GM12878 (cell line): Measurements from ENCODE around the gene TNFAIP8L3. TPM values are rescaled to one million over a fixed set of nuclear protein-coding genes. Genes with fewer than 3 reads are reported as not detected.

Source experiments
- ATAC-seq: fragments of 200-7000 bp; cut with Tn5 transposase; 3 replicates; pipeline ENCODE4 v1.9.1; 2020; ENCODE audit warnings: mild to moderate bottlenecking, moderate library complexity
- BruUV-seq: library from RNA; stranded (reverse); fragments of 400-500 nt; replicated peaks from 2 replicates; lab custom pipeline; 2021; lab: Mats Ljungman, UMichigan
- CTCF ChIA-PET: fragments of 300-600 bp; sonication (Branson Sonifier 250); formaldehyde crosslinking; extraction: SDS; loops from one replicate; lab custom pipeline; 2021; ENCODE audit warnings: inconsistent platforms; lab: Yijun Ruan, JAX
- POLR2A ChIA-PET: fragments of 350-600 bp; formaldehyde crosslinking; extraction: SDS; loops from one replicate; lab custom pipeline; 2021; ENCODE audit warnings: inconsistent platforms; lab: Charles Lee
- RAD21 ChIA-PET: fragments of 300-600 bp; sonication (Branson Sonifier 250); formaldehyde crosslinking; loops from one replicate; lab custom pipeline; 2023; ENCODE audit warnings: antibody characterized with exemption; ENCODE audit not compliant: unreplicated experiment; lab: Charles Lee
- SMC1A ChIA-PET: fragments of 300-600 bp; sonication (Branson Sonifier 250); formaldehyde crosslinking; loops from one replicate; lab custom pipeline; 2023; ENCODE audit not compliant: unreplicated experiment, uncharacterized antibody; lab: Charles Lee
- DNase-seq: peaks from one replicate; pipeline ENCODE4 v3.0.0-alpha.2; 2011; ENCODE audit warnings: low read depth, low spot score
- FAIRE-seq: peaks from 3 replicates; lab custom pipeline; 2011; peaks lifted over from hg19 to GRCh38; lab: Jason Lieb, UNC
- H2AFZ ChIP-seq: 2 replicates; pipeline ENCODE4 v1.6.0; 2011; ENCODE audit warnings: low read depth, low read length, control low read depth; ENCODE audit not compliant: control insufficient read depth
- H3K27ac ChIP-seq: 2 replicates; pipeline ENCODE4 v1.5.1; 2011; ENCODE audit warnings: control low read depth; ENCODE audit not compliant: control insufficient read depth, insufficient read depth
- H3K27me3 ChIP-seq, 2 experiments: replicated peaks in 1 of 2; 2 replicates each; pipeline versions ENCODE4 v1.6.0 to v1.6.1; 2011; ENCODE audit warnings: low read length in 1 of 2; ENCODE audit not compliant: control insufficient read depth in 2 of 2, insufficient read depth in 2 of 2
- H3K36me3 ChIP-seq, 2 experiments: 2 replicates each; pipeline ENCODE4 v1.5.1; 2011; ENCODE audit warnings: low read length in 1 of 2; ENCODE audit not compliant: control insufficient read depth in 2 of 2, insufficient read depth in 2 of 2
- H3K4me1 ChIP-seq: 2 replicates; pipeline ENCODE4 v1.6.1; 2011; ENCODE audit warnings: mild to moderate bottlenecking, low read length, moderate library complexity, mixed read lengths; ENCODE audit not compliant: control insufficient read depth, insufficient read depth
- H3K4me2 ChIP-seq: 2 replicates; pipeline ENCODE4 v1.6.0; 2011; ENCODE audit warnings: control low read depth; ENCODE audit not compliant: control insufficient read depth, insufficient read depth
- H3K4me3 ChIP-seq: fragments of 200-600 bp; sonication (generic); 2 replicates; pipeline ENCODE4 v1.5.1; 2016
- H3K79me2 ChIP-seq: 2 replicates; pipeline ENCODE4 v1.6.0; 2011; ENCODE audit warnings: low read length; ENCODE audit not compliant: control insufficient read depth, insufficient read depth
- H3K9ac ChIP-seq: 2 replicates; pipeline ENCODE4 v1.8.0; 2011; ENCODE audit warnings: low read length, control low read depth, mixed read lengths; ENCODE audit not compliant: control insufficient read depth, insufficient read depth
- H3K9me3 ChIP-seq: replicated peaks from 3 replicates; pipeline ENCODE4 v1.5.1; 2011; ENCODE audit warnings: mild to moderate bottlenecking, low read length; ENCODE audit not compliant: control insufficient read depth, insufficient read depth
- H4K20me1 ChIP-seq: 2 replicates; pipeline ENCODE4 v1.6.0; 2011; ENCODE audit not compliant: control insufficient read depth, insufficient read depth
- MAX ChIP-seq: IDR thresholded peaks from 2 replicates; pipeline ENCODE4 v1.6.1; 2012; ENCODE audit warnings: low read depth, low read length, improper control_type of control experiment
- NBN ChIP-seq: fragments of 450-650 bp; IDR thresholded peaks from 2 replicates; pipeline ENCODE4 v1.6.1; 2016
- NFXL1 ChIP-seq: fragments of 450-650 bp; IDR thresholded peaks from 2 replicates; pipeline ENCODE4 v1.6.1; 2017; ENCODE audit warnings: antibody characterized with exemption, mild to moderate bottlenecking, borderline replicate concordance
- NFYA ChIP-seq: IDR thresholded peaks from 2 replicates; pipeline ENCODE4 v1.6.1; 2011; ENCODE audit warnings: low read depth, mild to moderate bottlenecking, low read length, improper control_type of control experiment, borderline replicate concordance
- PAX8 ChIP-seq: fragments of 450-650 bp; IDR thresholded peaks from 2 replicates; pipeline ENCODE4 v1.6.1; 2017; ENCODE audit warnings: mild to moderate bottlenecking, moderate library complexity
- RBBP5 ChIP-seq: fragments of 200-600 bp; sonication (generic); conservative IDR thresholded peaks from 2 replicates; pipeline ENCODE4 v1.6.1; 2016
- ZBTB33 ChIP-seq: fragments of 450-650 bp; IDR thresholded peaks from 2 replicates; pipeline ENCODE4 v1.6.1; 2017; ENCODE audit warnings: mild to moderate bottlenecking
- WGBS: methylation state at CpG from one replicate; pipeline ENCODE4 v1.1.6; 2016; ENCODE audit warnings: low lambda C conversion rate; ENCODE audit not compliant: insufficient replicate concordance, insufficient coverage; ENCODE audit errors: missing lambda C conversion rate; 5-methylcytosine and 5-hydroxymethylcytosine counted together
- in situ Hi-C: fragments of 300-500 bp; cut with MboI; formaldehyde crosslinking; loops from 9 replicates; pipeline ENCODE4 v1.14.3; 2018; ENCODE audit warnings: mixed read lengths
- intact Hi-C: fragments of 100-400 bp; cut with micrococcal nuclease; formaldehyde crosslinking; loops from one replicate; pipeline ENCODE4 v1.14.2; 2022; ENCODE audit not compliant: unreplicated experiment
- polyA plus RNA-seq, 11 experiments: library from polyadenylated mRNA; depleted of rRNA in 4 of 11; unstranded in 6 of 11; stranded (reverse) in 5 of 11; fragments of >200 nt; fragmentation: Nextera tagmentation in 4 of 11; fragmentation: Illumina TruSeq in 1 of 11; extraction: Ambion mirVana in 4 of 11; extraction: Trizol in 1 of 11; gene quantifications; 1 replicate in 1 of 11; 2 replicates in 10 of 11; pipeline versions ENCODE4 v1.2.1 to v1.2.3, GENCODE V29; 2011 to 2016; ENCODE audit warnings: inconsistent platforms in 2 of 11, missing spikeins in 2 of 11, low read depth in 1 of 11
- total RNA-seq, 4 experiments: library from RNA; depleted of rRNA in 3 of 4; stranded (reverse); fragments of >200 nt in 3 of 4; fragmentation: Illumina TruSeq in 1 of 4; extraction: Trizol in 1 of 4; gene quantifications; 2 replicates each; pipeline versions ENCODE4 v1.2.1 to v1.2.3, GENCODE V29; 2013 to 2021

The TNFAIP8L3 gene
- total and polyA plus RNA-seq, 10 of the 15 experiments (the other 5 are each of a cell fraction or from before 2014, with no cell fraction given), result 0.22 TPM; not detected in 9

GRCh38 chr15:51065781-51066180 lies 28.9 kb downstream of the TNFAIP8L3 start:
- intact Hi-C loops (no loop called here), in situ Hi-C loops (no loop called here)
- Histone ChIP-seq H3K4me1 (peaks cover 23% of the 10 kb centered on the region), H3K79me2 (no peaks in the 10 kb centered on the region), H3K36me3 (no peaks in the 10 kb centered on the region), H4K20me1 (no peaks in the 10 kb centered on the region), H3K9me3 (no peaks in the 10 kb centered on the region; the same call in 2 of the 3 replicates), H3K9ac (no peak overlapping the region), H3K4me3 (no peak overlapping the region), H3K27ac (no peak overlapping the region), H3K27me3 (no peaks in the 10 kb centered on the region), H2AFZ (no peak overlapping the region), H3K4me2 (no peak overlapping the region)
- TF ChIP-seq ZBTB33, result no peak
- TF ChIP-seq NFXL1, result no peak
- no peak for TF ChIP-seq NBN
- no peak for TF ChIP-seq MAX
- TF ChIP-seq NFYA, result no peak
- TF ChIP-seq PAX8, result no peak
- no peak for TF ChIP-seq RBBP5
- ChIA-PET CTCF (interaction anchor here (0.6 to 1.7 kb wide), 5 partner anchors 10 to 215 kb away, joined by 3 to 4 read pairs (median 3); no protein-coding TSS in a partner anchor), SMC1A (interaction anchor here (0.6 to 5.4 kb wide), 7 partner anchors 10 to 580 kb away, joined by 3 to 37 read pairs (median 13); no protein-coding TSS in a partner anchor), RAD21 (interaction anchor here (0.7 to 2.7 kb wide), 6 partner anchors 14 to 156 kb away, joined by 3 to 7 read pairs (median 4); no protein-coding TSS in a partner anchor), POLR2A (interaction anchor here (4.6 kb wide), 1 partner anchor 12 kb away, joined by 24 read pairs; no protein-coding TSS in a partner anchor)
- FAIRE-seq (no peak), ATAC-seq (no peak), DNase-seq (no peak)
- no TSS peak for BruUV-seq
- 20% methylated on average over 1 of the region's 1 CpG for WGBS
